GM21825 (cell line): ENCODE results near the gene ATG101.

Source experiments
- ATAC-seq: cut with Tn5 transposase; IDR thresholded peaks from one replicate; pipeline ENCODE4 v1.9.1; 2021; ENCODE audit warnings: mild to moderate bottlenecking, moderate library complexity; ENCODE audit not compliant: unreplicated experiment

The ATG101 gene

DNA sequence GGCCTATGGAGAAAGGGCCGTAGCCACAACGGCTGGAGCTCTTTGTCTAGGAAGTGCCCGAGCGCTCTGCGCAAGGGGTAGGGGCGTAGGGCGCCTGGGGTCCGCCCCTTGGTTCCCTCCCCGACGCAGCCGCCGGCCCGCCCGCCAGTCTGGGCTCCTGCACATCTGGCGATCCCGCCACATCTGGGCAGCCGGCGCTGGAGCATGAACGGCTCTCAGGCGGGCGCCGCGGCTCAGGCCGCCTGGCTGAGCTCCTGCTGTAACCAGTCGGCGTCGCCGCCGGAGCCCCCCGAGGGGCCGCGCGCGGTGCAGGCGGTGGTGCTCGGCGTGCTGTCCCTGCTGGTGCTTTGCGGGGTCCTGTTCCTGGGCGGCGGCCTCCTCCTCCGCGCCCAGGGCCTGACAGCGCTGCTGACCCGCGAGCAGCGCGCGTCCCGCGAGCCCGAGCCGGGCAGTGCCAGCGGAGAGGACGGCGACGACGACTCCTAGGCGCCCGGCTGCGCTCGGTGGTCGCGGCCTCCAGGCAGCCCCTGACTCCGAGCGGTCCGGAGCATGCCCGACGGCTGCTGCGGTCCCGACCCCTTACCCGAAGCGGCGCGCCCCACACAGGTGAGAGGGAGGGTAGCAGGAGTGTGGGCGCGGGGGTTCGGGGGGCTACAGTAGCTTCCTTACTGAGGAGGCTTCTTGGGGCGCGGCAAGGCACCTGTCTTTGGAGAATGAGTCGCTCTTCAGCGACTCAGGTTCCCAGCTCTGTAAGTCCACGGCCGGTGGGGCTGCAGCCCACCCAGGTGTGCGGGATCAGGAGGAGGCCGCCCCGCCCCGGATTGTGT, 10.0 kb downstream of the ATG101 start, which contains the start of gene SMIM41:
Gene SMIM41, plus strand, starts transcription at position 129 of the 827 bp plus-strand sequence. Its CDS starts 76 bp downstream, at position 205.
- ATAC-seq, result no peak

DNA sequence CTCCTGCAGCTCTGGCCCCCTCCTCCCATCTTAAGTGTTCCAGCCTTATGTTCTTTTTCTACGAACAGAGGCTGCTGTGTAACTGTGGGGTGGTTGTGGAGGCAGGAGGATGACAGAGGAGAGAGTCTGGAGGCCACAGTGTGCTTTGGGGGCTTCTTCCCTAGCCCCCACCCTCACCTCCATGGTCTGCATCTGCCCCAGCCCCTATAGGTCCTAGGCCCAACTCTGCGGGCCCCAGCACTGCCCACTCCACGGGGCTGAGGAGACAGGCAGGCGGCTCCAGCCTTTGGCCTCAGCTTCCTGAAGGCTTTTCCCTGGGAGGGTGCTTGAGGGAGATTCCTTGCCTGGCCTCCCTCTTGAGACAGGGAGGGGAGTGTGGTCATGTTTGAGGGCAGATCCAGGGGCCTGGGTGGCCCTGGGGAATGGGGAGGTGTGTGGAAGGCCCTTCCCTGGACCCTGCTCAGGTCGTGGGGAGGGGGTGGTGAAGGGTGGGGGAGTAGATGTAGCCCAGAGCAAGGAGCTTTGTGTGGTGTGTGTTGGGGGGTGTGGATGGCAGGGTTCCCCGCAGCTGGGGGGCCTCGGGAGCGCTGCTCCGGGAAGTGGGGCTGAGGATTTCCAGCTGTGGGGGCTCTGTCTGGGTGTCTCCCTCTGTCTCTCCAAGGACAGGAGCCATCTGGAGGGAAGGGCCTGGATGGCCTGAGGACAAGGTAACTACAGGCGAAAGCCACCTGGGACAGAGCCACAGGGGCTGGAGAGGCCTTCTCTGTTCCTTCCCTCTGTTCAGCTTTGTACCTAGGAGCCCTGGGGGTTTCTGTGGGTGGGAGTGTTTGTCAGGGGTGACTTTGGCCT, 10.8 kb downstream of the ATG101 start:
- no peak for ATAC-seq

DNA sequence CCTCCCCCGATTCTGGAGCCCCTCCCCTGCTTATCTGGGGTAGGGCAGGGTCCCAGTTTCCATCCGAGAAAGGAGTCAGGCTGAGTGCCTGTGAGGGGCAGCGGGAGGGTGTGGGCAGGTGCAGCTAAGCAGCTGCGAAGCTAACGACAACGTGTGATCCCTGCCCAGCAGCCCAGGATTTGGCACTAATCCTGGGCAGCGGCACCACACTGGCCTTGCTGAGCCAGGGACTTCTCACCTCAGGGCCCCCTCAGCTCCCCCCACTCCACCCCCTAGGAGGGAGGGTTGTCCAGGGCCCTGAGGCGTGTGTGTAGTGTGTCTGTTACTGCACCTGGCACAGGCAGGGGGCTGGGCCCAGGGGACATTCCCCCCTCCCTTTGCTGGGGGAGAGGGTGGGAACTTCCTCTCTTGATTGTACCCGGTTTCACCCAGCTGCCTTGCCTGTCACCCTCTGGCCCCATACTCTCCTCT, 11.5 kb downstream of the ATG101 start:
- ATAC-seq, result peak; percentile 66

- no peak for ATAC-seq
Measured at GRCh38 chr12:52082026-52082668, 12.4 kb downstream of the ATG101 start.

GRCh38 chr12:52082669-52082987, 12.8 kb downstream of the ATG101 start:
- no peak for ATAC-seq

GRCh38 chr12:52082988-52083637, 13.3 kb downstream of the ATG101 start:
- no peak for ATAC-seq

GRCh38 chr12:52083638-52083996, 13.8 kb downstream of the ATG101 start:
- ATAC-seq, result no peak

DNA sequence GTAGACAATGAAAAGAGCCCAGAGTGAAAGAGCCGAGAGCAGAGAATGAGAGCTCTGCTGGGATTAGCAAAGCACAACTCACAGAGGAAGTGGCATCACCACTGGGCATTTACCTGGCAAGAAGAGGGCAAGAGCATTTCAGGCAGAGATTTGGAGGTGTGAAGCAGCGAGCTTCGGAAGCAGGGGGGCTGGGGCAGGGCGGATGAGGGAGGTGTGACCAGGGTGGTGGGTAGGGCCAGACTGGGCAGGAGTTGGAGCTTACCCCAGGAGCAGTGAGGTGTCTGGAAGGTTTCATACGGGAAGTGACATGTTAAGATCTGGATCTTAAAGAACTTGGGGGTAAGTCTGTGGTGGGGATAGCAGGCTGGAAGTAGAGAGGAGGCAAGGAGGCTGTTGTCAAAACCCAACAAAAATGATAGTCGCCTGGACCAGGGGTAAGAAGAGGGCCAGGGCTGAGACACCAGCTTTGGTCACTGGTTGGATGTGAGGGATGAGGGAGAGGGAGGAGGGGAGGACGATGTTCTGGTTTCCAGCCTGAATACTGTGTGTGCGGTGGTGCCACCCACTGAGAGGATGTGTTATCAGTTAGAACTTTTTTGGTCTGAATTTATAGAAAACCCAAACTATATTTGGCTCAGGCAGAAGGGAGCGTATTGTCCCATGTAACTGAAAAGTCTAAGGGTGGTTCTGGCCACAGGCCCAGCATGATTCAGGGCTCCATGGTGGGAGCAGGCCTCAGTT, 14.9 kb downstream of the ATG101 start:
- ATAC-seq, result no peak

DNA sequence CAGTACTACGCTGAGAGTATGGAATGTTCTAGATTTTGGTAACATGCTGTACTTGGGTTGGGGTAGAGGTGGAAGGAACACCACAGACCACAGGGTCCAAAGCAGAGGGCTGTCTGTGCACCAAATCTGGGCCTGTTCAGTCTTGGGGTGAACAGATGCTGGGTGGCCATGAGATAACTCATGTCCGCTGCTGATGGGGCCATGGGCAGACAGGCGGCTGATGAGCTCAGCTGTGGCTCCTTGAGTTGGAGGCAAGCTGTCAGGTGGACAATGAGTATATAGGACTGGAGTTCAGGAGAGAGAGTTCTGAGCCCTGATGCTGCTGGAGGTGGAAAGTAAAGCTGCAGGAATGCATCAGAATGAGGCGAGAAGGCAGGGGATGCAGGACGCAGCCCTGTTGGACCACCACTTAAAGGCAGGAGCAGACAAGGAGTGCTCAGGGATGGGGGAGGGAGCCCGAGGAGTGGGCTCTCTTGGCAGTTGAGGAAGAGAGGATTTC, 16.0 kb downstream of the ATG101 start:
- ATAC-seq, result no peak

DNA sequence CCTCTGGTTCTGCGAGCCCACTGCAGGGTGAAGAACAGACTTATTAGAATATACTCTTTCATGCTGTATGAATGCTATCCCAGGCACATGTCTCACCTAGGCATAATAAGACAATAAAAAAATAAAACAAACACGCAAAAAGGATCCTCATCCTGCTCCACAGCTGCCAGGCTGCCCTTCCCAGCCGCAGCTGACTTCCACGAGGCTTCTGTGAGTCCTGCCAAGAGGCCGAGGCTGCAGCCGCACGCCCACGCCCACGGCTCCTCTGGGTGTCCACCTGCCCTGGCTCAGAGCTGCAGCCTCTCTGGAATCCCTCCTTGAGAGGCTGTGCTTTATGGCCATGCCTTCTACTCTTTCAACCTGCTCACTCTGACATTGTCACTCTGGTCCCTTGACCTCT, 16.6 kb downstream of the ATG101 start:
- no peak for ATAC-seq

- no peak for ATAC-seq
Measured at GRCh38 chr12:52086944-52087835, 17.4 kb downstream of the ATG101 start.

- ATAC-seq, result peak; percentile 76
Measured at GRCh38 chr12:52087961-52088820, 18.4 kb downstream of the ATG101 start.

- ATAC-seq, result no peak
Measured at GRCh38 chr12:52089491-52089890, 19.7 kb downstream of the ATG101 start.

- no peak for ATAC-seq
Measured at GRCh38 chr12:52090291-52090690, 20.5 kb downstream of the ATG101 start.

DNA sequence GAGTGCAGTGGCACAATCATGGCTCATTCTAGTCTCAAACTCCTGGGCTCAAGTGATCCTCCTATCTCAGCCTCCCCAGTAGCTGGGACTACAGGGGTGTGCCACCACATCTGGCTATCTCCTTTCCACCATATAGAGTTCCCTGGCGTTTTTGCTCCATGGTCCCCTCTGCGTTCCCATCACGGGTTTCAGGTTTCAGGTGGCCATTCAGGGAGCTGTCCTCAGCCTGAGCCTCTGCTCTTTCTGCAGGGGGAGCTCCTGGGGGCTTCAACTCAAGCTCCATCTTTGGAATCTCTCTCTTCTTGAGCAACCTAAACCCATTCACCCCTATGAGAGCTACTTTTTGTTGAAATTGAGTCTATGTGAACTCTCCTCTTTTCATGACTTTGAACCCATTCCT, 21.3 kb downstream of the ATG101 start:
- no peak for ATAC-seq

GRCh38 chr12:52091869-52092268, 22.1 kb downstream of the ATG101 start:
- ATAC-seq, result no peak

DNA sequence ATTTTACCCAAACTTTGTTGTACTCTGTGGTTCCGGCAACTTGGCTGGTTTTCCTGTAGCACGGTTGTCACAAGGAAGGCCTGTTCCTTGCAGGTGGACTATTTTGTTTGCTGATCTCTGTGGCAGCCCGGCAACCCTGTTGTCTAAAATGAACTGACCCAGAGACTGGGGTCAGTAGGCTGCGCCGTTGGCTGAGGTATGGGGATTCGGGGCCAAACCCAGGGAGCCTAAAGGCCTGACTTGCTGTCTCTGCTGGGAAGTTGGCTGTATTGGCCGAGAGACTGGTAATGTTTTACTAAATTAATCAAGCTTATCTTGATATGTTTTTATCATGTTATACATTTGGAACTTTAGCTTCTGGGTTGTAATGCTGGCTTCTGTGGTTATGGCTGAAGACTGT, 23.6 kb downstream of the ATG101 start:
- no peak for ATAC-seq
